Thyroid gland (tissue), 4 donors: ENCODE data around the gene SHC3.

Experiments
- CTCF ChIP-seq, 6 experiments: fragments of 200-600 bp in 3 of 6; fragments of 450-650 bp in 3 of 6; sonication (generic) in 3 of 6; IDR thresholded peaks; one replicate each; pipeline ENCODE4 v1.5.1; 2016 to 2019; ENCODE audit warnings: antibody characterized with exemption in 6 of 6, mild to moderate bottlenecking in 2 of 6, inconsistent platforms in 1 of 6, moderate library complexity in 1 of 6
- POLR2A ChIP-seq, 2 donors: fragments of 450-650 bp; IDR thresholded peaks; one replicate each; pipeline ENCODE4 v1.6.1; 2017; ENCODE audit warnings: antibody characterized with exemption in 2 of 2, mild to moderate bottlenecking in 2 of 2, moderate library complexity in 1 of 2

- TF ChIP-seq CTCF (IDR thresholded peaks at IDR 0.05) (no peak), POLR2A (IDR thresholded peaks at IDR 0.05) (no peak)
These were observed 197.8 kb downstream of the SHC3 start for GRCh38 chr9:88980740-88981203.
